CD4-positive, CD25-positive, alpha-beta regulatory T cell (primary cell): ENCODE data around the gene TMEM204. TPM values are rescaled to one million over a fixed set of nuclear protein-coding genes. Genes with fewer than 3 reads are reported as not detected.
A peak's percentile ranks its signal among the peaks of the same experiment; 100 is the strongest.

Experiments used
- ATAC-seq, 2 donors: fragments of 150-1000 bp; cut with Tn5 transposase; one replicate each; pipeline ENCODE4 v1.10.0; 2021; ENCODE audit warnings: low read depth in 2 of 2, moderate number of reproducible peaks in 2 of 2, moderate library complexity in 1 of 2
- DNase-seq, 3 donors: peaks; one replicate each; pipeline versions ENCODE4 v3.0.0 to v3.0.0-alpha.2; 2012 to 2022; ENCODE audit warnings: mixed read lengths in 1 of 3
- H3K27ac ChIP-seq: one replicate; pipeline ENCODE4 v1.7.0; 2013; ENCODE audit warnings: mild to moderate bottlenecking, low read length; ENCODE audit not compliant: insufficient read depth, poor library complexity, severe bottlenecking
- H3K27me3 ChIP-seq: one replicate; pipeline ENCODE4 v1.7.0; 2013; ENCODE audit warnings: low read length; ENCODE audit not compliant: control insufficient read depth, insufficient read depth
- H3K36me3 ChIP-seq: one replicate; pipeline ENCODE4 v1.7.0; 2013; ENCODE audit warnings: mild to moderate bottlenecking, low read length, moderate library complexity; ENCODE audit not compliant: control insufficient read depth, insufficient read depth
- H3K4me1 ChIP-seq: 2 replicates; pipeline ENCODE4 v1.7.0; 2013; ENCODE audit warnings: mild to moderate bottlenecking, low read length; ENCODE audit not compliant: insufficient read depth, control insufficient read depth, poor library complexity, severe bottlenecking
- H3K4me3 ChIP-seq: one replicate; pipeline ENCODE4 v1.7.0; 2013; ENCODE audit warnings: low read depth, mild to moderate bottlenecking, low read length, moderate library complexity
- H3K9me3 ChIP-seq, 2 experiments: 1 replicate in 1 of 2; 2 replicates in 1 of 2; pipeline ENCODE4 v1.7.0; 2013; ENCODE audit warnings: low read length in 2 of 2, mild to moderate bottlenecking in 1 of 2, moderate library complexity in 1 of 2; ENCODE audit not compliant: control insufficient read depth in 2 of 2
- H3K27ac Mint-ChIP-seq, 3 donors: one replicate each; pipeline ENCODE4 v1.8.0; 2020 to 2022; ENCODE audit warnings: mild to moderate bottlenecking in 3 of 3, mixed read lengths in 3 of 3, moderate library complexity in 2 of 3
- H3K27me3 Mint-ChIP-seq: one replicate; pipeline ENCODE4 v1.8.0; 2022; ENCODE audit warnings: mild to moderate bottlenecking, mixed read lengths
- H3K36me3 Mint-ChIP-seq: one replicate; pipeline ENCODE4 v1.8.0; 2020; ENCODE audit warnings: mixed read lengths
- H3K4me1 Mint-ChIP-seq, 4 donors: one replicate each; pipeline ENCODE4 v1.8.0; 2020 to 2022; ENCODE audit warnings: mixed read lengths in 4 of 4, mild to moderate bottlenecking in 1 of 4
- H3K4me3 Mint-ChIP-seq, 4 donors: one replicate each; pipeline ENCODE4 v1.8.0; 2020 to 2022; ENCODE audit warnings: mild to moderate bottlenecking in 4 of 4, mixed read lengths in 4 of 4, moderate library complexity in 3 of 4
- H3K9me3 Mint-ChIP-seq, 7 donors: one replicate each; pipeline ENCODE4 v1.8.0; 2020 to 2022; ENCODE audit warnings: mixed read lengths in 7 of 7, mild to moderate bottlenecking in 3 of 7, moderate library complexity in 2 of 7
- polyA plus RNA-seq, 4 donors: library from polyadenylated mRNA; unstranded; fragments of 300-500 nt; fragmentation: Illumina TruSeq; gene quantifications; one replicate each; pipeline ENCODE4 v1.2.3, GENCODE V29; 2021
- total RNA-seq: library from RNA; stranded (reverse); gene quantifications from one replicate; pipeline ENCODE4 v1.2.3, GENCODE V29; 2022

The TMEM204 gene
- total and polyA plus RNA-seq, 5 donors from 2014 or later, result 25.8 to 97.4 (median 68.2) TPM

DNA sequence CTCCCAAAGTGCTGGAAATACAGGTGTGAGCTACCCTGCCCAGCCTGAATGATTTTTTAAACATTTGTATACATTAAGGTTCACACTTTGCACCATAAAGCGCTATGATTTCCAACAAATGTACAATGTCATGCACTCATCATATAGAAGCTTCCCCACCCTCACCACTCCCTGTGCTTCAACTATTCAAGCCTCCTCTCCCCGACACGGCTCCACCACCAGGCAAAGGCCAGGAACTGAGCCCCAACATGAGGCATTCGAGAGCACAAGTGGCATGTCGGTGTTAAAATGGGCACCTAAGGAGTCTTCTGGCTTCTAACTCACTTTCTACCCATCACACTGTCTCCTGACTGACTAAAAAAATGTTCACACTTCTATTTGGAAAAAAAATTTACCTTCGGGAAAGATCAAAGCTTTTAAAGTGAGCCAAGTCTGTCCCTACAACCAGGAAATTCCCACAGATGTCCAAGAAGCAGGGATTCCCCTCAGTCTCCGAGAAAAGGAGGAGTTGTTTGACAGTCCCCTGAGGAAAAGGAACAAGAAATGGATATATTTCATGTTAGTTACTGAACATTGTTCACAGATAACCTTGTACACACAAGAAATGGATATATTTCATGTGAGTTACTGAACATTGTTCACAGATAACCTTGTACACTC lies 37.7 kb downstream of the TMEM204 start:
- ATAC-seq (no peak), DNase-seq (no peak)
- Mint-ChIP-seq H3K4me3 (no peak overlapping the region), H3K36me3 (no peaks in the 10 kb centered on the region), H3K4me1 (peaks cover 0 to 2% (median 0%) of the 10 kb centered on the region in 4 donors), H3K9me3 (no peaks in the 10 kb centered on the region), H3K27me3 (no peaks in the 10 kb centered on the region), H3K27ac (no peak overlapping the region)
- Histone ChIP-seq H3K4me1 (no peaks in the 10 kb centered on the region), H3K27ac (no peak overlapping the region), H3K9me3 (no peaks in the 10 kb centered on the region), H3K27me3 (no peaks in the 10 kb centered on the region), H3K36me3 (no peaks in the 10 kb centered on the region), H3K4me3 (no peak overlapping the region)

DNA sequence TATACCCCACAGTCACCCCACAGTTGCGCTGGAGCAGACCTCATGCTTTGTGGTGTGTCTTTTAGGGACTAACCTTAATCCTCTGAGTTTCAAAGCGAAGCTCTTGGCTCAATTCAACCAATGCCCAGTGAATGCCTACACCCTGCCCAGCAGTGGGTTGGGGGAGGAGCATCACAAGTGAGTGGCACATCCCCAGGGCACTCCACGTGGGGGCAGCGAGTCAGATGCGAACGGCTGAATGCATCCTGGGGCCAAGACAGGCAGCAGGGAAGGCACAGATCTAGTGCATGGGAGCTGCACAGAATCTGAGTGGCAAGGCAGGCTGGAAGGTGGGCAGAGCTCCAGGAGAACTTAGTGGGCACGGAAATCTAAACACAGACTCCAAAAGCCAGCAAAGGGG lies 39.2 kb downstream of the TMEM204 start:
- Histone ChIP-seq H3K27me3 (no peaks in the 10 kb centered on the region), H3K27ac (no peak overlapping the region), H3K9me3 (no peaks in the 10 kb centered on the region), H3K4me1 (no peaks in the 10 kb centered on the region), H3K4me3 (no peak overlapping the region), H3K36me3 (no peaks in the 10 kb centered on the region)
- ATAC-seq (no peak), DNase-seq (no peak)
- H3K27ac Mint-ChIP-seq, result no peak overlapping the region
- no peaks in the 10 kb centered on the region for H3K4me1 Mint-ChIP-seq
- no peaks in the 10 kb centered on the region for H3K27me3 Mint-ChIP-seq
- H3K36me3 Mint-ChIP-seq, result no peaks in the 10 kb centered on the region
- no peak overlapping the region for H3K4me3 Mint-ChIP-seq
- no peaks in the 10 kb centered on the region for H3K9me3 Mint-ChIP-seq

DNA sequence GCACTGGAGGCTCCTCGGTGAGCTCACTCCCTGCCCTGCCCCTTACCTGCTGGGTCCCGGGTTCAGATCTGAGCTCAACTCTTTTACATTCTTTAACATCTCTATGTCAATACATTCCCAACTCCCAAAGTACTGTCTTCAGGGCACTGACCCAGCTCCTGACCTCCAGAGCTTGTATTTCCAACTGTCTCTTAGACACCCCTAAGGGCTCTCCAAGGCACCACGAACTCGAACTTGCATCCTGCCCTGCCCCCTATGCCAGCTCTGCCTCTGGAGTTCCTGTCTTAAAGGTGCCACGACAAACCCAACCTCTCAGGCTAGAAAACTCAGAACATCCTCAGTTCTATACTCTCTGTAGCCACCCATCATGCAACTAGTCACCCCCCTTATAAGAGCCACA lies 39.8 kb downstream of the TMEM204 start:
- H3K27me3 ChIP-seq, result no peaks in the 10 kb centered on the region
- DNase-seq, result no peak
- no peaks in the 10 kb centered on the region for H3K36me3 Mint-ChIP-seq
- H3K27me3 Mint-ChIP-seq, result no peaks in the 10 kb centered on the region
- H3K27ac Mint-ChIP-seq, result no peak overlapping the region
- no peaks in the 10 kb centered on the region for H3K36me3 ChIP-seq
- no peaks in the 10 kb centered on the region for H3K9me3 Mint-ChIP-seq
- no peaks in the 10 kb centered on the region for H3K4me1 ChIP-seq
- H3K27ac ChIP-seq, result no peak overlapping the region
- no peaks in the 10 kb centered on the region for H3K4me1 Mint-ChIP-seq
- ATAC-seq, result no peak
- no peaks in the 10 kb centered on the region for H3K9me3 ChIP-seq
- no peak overlapping the region for H3K4me3 Mint-ChIP-seq
- no peak overlapping the region for H3K4me3 ChIP-seq

DNA sequence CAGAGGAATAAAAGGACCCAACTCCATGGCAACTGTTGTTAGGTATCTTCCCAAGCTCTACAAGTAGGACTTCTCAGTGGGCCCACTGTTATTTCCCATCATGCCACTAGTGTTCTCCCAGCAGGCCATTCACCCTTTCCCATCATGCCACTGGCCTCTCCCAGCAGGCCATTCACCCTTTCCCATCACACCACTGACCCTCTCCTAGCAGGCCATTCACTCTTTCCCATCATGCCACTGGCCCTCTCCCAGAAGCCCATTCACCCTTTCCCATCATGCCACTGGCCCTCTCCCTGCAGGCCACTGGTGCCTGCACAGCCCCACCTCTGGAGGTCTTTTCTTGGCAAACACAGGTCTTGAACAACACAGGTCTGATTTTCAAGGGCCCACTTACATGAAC lies 42.1 kb downstream of the TMEM204 start:
- DNase-seq, result no peak
- H3K4me3 Mint-ChIP-seq, result no peak overlapping the region
- H3K4me3 ChIP-seq, result no peak overlapping the region
- peaks cover 0 to 2% (median 0%) of the 10 kb centered on the region in 4 donors for H3K4me1 Mint-ChIP-seq
- H3K4me1 ChIP-seq, result no peaks in the 10 kb centered on the region
- H3K9me3 ChIP-seq, result no peaks in the 10 kb centered on the region
- H3K9me3 Mint-ChIP-seq, result no peaks in the 10 kb centered on the region
- no peaks in the 10 kb centered on the region for H3K27me3 ChIP-seq
- H3K27me3 Mint-ChIP-seq, result no peaks in the 10 kb centered on the region
- no peak for ATAC-seq
- no peak overlapping the region for H3K27ac ChIP-seq
- H3K36me3 ChIP-seq, result no peaks in the 10 kb centered on the region
- H3K36me3 Mint-ChIP-seq, result no peaks in the 10 kb centered on the region
- no peak overlapping the region for H3K27ac Mint-ChIP-seq

DNA sequence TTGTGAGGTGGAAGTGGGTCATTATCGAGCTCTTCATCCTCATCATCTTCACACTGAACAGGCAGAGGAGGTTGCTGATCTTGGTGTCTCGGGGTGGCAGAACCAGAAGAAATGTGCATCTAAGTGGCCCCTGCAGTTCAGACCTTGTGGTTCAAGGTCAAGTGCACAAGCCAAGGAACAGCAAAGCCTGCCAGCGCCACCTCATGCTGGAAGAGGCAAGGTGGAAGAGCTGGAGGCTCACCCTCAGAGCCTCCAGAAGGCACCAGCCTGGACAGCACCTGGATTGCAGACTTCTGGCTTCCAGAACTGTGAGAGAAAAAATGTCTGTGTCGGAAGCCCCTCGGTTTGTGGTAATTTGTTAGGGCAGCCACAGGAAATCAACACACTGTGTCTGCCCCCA lies 45.7 kb downstream of the TMEM204 start:
- H3K4me3 Mint-ChIP-seq, result no peak overlapping the region
- H3K4me1 ChIP-seq, result no peaks in the 10 kb centered on the region
- DNase-seq, result no peak
- no peaks in the 10 kb centered on the region for H3K9me3 Mint-ChIP-seq
- H3K27me3 ChIP-seq, result no peaks in the 10 kb centered on the region
- no peaks in the 10 kb centered on the region for H3K36me3 ChIP-seq
- H3K36me3 Mint-ChIP-seq, result no peaks in the 10 kb centered on the region
- H3K9me3 ChIP-seq, result no peaks in the 10 kb centered on the region
- no peak for ATAC-seq
- no peak overlapping the region for H3K4me3 ChIP-seq
- H3K4me1 Mint-ChIP-seq, result peaks cover 0 to 2% (median 0%) of the 10 kb centered on the region in 4 donors
- H3K27ac Mint-ChIP-seq, result no peak overlapping the region
- no peak overlapping the region for H3K27ac ChIP-seq
- no peaks in the 10 kb centered on the region for H3K27me3 Mint-ChIP-seq

DNA sequence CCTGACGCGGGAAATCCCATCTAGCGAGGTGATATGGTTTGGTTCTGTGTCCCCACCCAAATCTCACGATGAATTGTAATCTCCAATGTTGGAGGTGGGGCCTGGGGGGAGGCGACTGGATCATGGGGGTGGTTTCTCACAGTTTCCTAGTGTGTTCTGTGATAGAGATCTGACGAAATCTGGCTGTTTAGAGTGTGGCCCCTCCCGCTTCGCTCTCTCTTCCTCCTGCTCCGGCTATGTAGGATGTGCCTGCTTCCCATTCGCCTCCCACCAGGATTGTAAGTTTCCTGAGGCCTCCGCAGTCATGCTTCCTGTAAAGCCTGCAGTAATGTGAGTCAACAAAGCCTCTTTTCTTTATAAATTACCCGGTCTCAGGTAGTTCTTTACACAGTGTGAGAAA lies 46.8 kb downstream of the TMEM204 start:
- Mint-ChIP-seq H3K4me1 (peaks cover 0 to 2% (median 0%) of the 10 kb centered on the region in 4 donors), H3K27ac (no peak overlapping the region), H3K36me3 (no peaks in the 10 kb centered on the region), H3K4me3 (no peak overlapping the region), H3K9me3 (no peaks in the 10 kb centered on the region), H3K27me3 (no peaks in the 10 kb centered on the region)
- DNase-seq, result no peak
- Histone ChIP-seq H3K36me3 (no peaks in the 10 kb centered on the region), H3K4me3 (no peak overlapping the region), H3K27me3 (no peaks in the 10 kb centered on the region), H3K4me1 (no peaks in the 10 kb centered on the region), H3K9me3 (no peaks in the 10 kb centered on the region), H3K27ac (no peak overlapping the region)
- ATAC-seq, result no peak

DNA sequence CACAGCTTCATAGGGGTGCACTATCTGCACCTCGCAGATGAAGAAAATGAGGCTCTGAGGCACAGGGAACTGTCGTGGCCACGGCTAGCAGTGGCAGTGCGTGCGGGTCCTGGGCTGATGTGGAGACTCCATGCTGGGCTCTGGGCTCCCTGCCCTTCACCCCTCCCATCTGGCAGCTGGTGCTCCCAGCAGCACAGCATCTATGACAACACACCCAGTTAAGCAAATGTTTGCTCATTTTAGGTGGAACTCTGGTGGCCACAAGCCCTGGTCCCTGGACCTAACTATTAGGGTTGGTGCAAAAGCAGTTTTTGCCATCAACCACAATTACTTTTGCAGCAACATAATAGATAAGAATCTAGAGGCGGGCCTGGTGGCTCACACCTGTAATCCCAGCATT lies 47.5 kb downstream of the TMEM204 start:
- ATAC-seq (no peak), DNase-seq (no peak)
- no peaks in the 10 kb centered on the region for H3K9me3 Mint-ChIP-seq
- no peaks in the 10 kb centered on the region for H3K27me3 Mint-ChIP-seq
- no peaks in the 10 kb centered on the region for H3K36me3 Mint-ChIP-seq
- Histone ChIP-seq H3K9me3 (no peaks in the 10 kb centered on the region), H3K4me1 (no peaks in the 10 kb centered on the region), H3K27me3 (no peaks in the 10 kb centered on the region), H3K27ac (no peak overlapping the region), H3K36me3 (no peaks in the 10 kb centered on the region), H3K4me3 (no peak overlapping the region)
- peaks cover 0 to 2% (median 0%) of the 10 kb centered on the region in 4 donors for H3K4me1 Mint-ChIP-seq
- H3K27ac Mint-ChIP-seq, result no peak overlapping the region
- H3K4me3 Mint-ChIP-seq, result no peak overlapping the region

DNA sequence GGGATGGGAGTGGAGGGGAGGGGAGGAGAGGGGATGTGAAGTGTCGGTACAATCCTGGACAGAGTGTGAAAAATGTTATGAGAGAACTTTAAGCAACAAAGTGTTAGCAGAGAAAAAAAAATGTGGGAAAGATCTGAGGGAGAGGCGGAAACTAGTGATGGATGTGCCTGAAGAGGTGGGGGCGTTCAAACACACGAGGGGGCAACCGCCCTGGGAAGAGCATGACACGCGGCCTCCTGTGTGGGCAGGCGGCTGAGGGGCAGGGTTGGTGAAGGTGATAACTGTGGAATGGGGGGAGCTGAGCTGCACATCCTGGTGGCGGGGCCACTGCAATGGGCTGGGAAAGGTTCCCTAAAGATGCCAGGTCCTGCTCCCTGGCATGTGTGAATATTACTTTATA lies 48.3 kb downstream of the TMEM204 start:
- no peaks in the 10 kb centered on the region for H3K27me3 ChIP-seq
- no peak for ATAC-seq
- H3K36me3 ChIP-seq, result no peaks in the 10 kb centered on the region
- H3K4me1 Mint-ChIP-seq, result peaks cover 0 to 2% (median 0%) of the 10 kb centered on the region in 4 donors
- H3K4me1 ChIP-seq, result no peaks in the 10 kb centered on the region
- no peaks in the 10 kb centered on the region for H3K9me3 Mint-ChIP-seq
- DNase-seq, result no peak
- peak overlapping the region in 1 of 3 donors; percentile 75 for H3K27ac Mint-ChIP-seq
- no peak overlapping the region for H3K4me3 ChIP-seq
- no peaks in the 10 kb centered on the region for H3K9me3 ChIP-seq
- H3K4me3 Mint-ChIP-seq, result no peak overlapping the region
- no peaks in the 10 kb centered on the region for H3K27me3 Mint-ChIP-seq
- H3K36me3 Mint-ChIP-seq, result no peaks in the 10 kb centered on the region
- no peak overlapping the region for H3K27ac ChIP-seq
